HG02642 (cell line): ENCODE measurements around the gene EPX.
"Not testable (repeated sequence)": the region's sequence is repeated elsewhere in the genome, so short reads cannot be mapped to it uniquely, and the experiment has no call there.

Source experiments
- ATAC-seq: cut with Tn5 transposase; IDR thresholded peaks from one replicate; pipeline ENCODE4 v1.9.1; 2021; ENCODE audit warnings: mild to moderate bottlenecking; ENCODE audit not compliant: unreplicated experiment, poor library complexity

Gene EPX, protein sequence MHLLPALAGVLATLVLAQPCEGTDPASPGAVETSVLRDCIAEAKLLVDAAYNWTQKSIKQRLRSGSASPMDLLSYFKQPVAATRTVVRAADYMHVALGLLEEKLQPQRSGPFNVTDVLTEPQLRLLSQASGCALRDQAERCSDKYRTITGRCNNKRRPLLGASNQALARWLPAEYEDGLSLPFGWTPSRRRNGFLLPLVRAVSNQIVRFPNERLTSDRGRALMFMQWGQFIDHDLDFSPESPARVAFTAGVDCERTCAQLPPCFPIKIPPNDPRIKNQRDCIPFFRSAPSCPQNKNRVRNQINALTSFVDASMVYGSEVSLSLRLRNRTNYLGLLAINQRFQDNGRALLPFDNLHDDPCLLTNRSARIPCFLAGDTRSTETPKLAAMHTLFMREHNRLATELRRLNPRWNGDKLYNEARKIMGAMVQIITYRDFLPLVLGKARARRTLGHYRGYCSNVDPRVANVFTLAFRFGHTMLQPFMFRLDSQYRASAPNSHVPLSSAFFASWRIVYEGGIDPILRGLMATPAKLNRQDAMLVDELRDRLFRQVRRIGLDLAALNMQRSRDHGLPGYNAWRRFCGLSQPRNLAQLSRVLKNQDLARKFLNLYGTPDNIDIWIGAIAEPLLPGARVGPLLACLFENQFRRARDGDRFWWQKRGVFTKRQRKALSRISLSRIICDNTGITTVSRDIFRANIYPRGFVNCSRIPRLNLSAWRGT

DNA sequence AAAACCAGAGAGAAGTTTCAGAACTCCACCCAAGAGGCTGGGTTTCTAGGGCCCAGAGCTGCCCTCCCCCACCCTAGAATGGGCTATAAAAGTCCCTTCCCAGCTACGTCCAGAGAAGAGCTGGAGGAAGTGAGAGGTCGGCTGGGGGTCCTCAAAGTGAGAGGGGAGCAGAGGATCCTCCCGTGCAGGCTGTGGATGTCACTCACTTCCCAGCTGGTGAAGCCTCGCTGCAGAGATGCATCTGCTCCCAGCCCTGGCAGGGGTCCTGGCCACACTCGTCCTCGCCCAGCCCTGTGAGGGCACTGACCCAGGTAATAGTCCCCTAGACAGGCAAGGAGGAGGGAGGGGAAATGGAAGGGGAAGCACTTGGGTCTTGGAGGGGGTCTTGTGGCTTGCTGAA is at the start of gene EPX:
Gene EPX (plus strand): TSS at position 115 of the 400 bp plus-strand sequence. CDS start 121 bp downstream, at position 236.
- no peak for ATAC-seq

DNA sequence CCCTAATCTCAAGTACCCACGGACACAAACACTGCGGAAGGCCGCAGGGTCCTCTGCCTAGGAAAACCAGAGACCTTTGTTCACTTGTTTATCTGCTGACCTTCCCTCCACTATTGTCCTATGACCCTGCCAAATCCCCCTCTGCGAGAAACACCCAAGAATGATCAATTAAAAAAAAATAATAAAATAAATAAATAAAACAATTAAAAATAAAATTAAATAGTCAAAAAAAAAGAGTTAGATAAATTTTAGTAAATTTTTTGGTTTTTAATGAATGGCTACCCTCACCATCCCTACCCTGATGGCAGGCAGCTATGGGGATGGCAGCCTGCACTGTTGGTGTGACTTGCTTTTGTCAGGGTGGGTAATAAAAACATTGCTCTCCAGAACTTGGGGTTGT is 49.2 kb upstream of the EPX start:
- ATAC-seq: not testable (repeated sequence)

DNA sequence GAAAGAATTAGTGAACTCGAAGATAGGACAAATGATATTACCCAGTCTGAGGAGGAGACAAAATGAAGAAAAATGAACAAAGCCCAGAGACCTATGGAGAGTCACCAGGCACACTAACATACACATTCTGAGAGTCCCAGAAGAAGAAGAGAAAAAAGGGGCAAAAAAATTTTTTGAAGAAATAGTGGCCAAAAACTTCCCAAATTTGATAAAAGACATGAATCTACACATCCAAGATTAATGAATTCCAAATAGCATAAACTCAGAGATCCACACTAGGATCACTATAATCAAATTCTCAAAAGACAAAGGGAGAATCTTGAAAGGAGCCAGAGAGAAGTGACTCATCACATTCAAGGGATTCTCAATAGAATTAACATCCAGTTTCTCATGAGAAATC is 47.7 kb upstream of the EPX start:
- no peak for ATAC-seq

DNA sequence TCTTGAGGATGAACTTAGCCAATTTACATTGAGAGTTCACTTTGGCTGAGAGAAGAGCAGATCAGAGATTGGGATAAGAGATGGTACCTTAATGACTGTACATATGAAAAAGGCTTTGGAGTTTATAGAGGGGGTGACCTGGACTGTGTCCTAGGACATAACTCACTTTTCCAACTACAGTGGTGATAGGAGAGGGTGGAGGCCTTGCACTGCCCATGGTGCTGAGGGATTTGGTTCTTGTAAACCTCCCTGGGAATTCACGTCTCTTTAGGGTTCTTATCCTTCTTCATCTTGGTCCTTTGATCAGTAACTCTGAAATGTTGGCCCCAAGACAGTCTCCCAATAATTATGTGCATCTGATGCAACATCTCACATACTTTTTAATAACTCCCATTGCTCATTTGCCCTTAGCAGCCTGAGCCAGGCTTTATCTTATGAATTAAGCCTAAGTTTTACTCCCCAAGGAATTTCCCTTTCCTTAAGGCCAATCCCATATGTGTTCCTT is 44.5 kb upstream of the EPX start, which contains the start of gene OR4D1:
Gene OR4D1 (plus strand): TSS at position 455 of the 505 bp plus-strand sequence. CDS start 6,770 bp downstream, outside the sequence.
- no peak for ATAC-seq

- no peak for ATAC-seq
These were observed 43.9 kb upstream of the EPX start for GRCh38 chr17:58148609-58149008.

- no peak for ATAC-seq
These were observed 42.1 kb upstream of the EPX start for GRCh38 chr17:58150394-58150793.

- no peak for ATAC-seq
These were observed 39.5 kb upstream of the EPX start for GRCh38 chr17:58153046-58153445.

GRCh38 chr17:58153671-58154070 is 38.9 kb upstream of the EPX start:
- no peak for ATAC-seq

GRCh38 chr17:58156839-58157803 is 35.4 kb upstream of the EPX start:
- ATAC-seq: no peak

DNA sequence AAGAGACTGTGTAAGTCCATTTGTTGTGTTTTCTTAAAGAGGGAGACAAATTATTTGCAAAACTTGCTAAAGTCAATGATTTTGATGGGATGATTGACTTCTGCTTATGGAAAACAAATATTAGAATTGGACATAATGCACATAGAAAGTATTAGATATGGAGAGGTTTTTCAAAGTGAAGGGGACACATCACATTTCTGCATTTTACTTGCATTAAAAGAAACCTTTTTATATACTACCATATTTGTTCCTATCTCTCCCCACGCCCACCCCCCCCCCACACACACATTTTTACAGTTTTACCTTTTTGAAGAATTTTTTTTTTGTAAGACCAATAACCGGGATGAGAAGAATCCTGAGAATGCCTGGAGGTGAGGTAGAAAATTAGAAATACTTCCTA is 34.3 kb upstream of the EPX start:
- ATAC-seq: no peak

DNA sequence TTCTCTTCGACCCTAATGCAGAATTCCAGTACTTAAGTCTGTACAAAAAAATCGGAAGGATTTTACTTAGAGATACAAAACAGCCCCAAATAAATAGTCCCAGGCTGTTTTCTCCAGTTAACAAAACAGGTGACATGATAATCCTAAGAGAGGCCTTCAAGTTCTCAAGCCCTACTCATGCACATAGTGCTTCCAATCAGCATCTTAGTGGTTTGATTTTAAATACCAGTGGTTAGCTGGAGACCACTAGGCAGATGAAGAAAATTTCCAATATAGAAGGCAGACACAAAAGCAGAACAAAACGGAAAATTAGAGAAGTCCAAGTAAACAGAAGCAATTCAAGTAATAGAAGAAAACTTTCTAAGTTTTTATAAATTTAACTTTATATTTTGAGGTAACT is 31.0 kb upstream of the EPX start:
- no peak for ATAC-seq

- ATAC-seq: no peak
These were observed 26.5 kb upstream of the EPX start for GRCh38 chr17:58165981-58166380.

GRCh38 chr17:58166682-58167081 is 25.8 kb upstream of the EPX start, which contains the start of gene OR4D2:
Gene OR4D2, plus strand, starts transcription at chr17:58166982. Its CDS starts 2,674 bp downstream, at chr17:58169656.
- no peak for ATAC-seq

GRCh38 chr17:58170622-58171021 is 21.9 kb upstream of the EPX start:
- ATAC-seq: no peak

- no peak for ATAC-seq
These were observed 20.0 kb upstream of the EPX start for GRCh38 chr17:58172369-58173071.

- no peak for ATAC-seq
These were observed 17.7 kb upstream of the EPX start for GRCh38 chr17:58174871-58175270.

- ATAC-seq: no peak
These were observed 16.3 kb upstream of the EPX start for GRCh38 chr17:58176200-58176599.

- ATAC-seq: no peak
These were observed 10.7 kb upstream of the EPX start for GRCh38 chr17:58181796-58182195.

GRCh38 chr17:58183514-58183913 is 9.0 kb upstream of the EPX start:
- no peak for ATAC-seq
